GM06990 (cell line): ENCODE measurements around the gene PALB2.

ENCODE experiments used
- DNase-seq: peaks from one replicate; pipeline ENCODE4 v3.0.0-alpha.2; 2011; ENCODE audit not compliant: insufficient read length; ENCODE audit errors: extremely low read depth
- H3K27me3 ChIP-seq: replicated peaks from 2 replicates; pipeline ENCODE4 v1.6.0; 2011; ENCODE audit warnings: low read length; ENCODE audit not compliant: control insufficient read depth, insufficient read depth
- H3K36me3 ChIP-seq: 2 replicates; pipeline ENCODE4 v1.5.1; 2011; ENCODE audit warnings: low read length; ENCODE audit not compliant: control insufficient read depth, insufficient read depth
- H3K4me3 ChIP-seq: replicated peaks from 2 replicates; pipeline ENCODE4 v1.5.1; 2011; ENCODE audit warnings: low read depth, mild to moderate bottlenecking, control low read depth, low read length
- TF ChIP-seq, protein P1 (sequence below): IDR thresholded peaks from 2 replicates; pipeline ENCODE4 v1.5.1; 2011; ENCODE audit warnings: low read length, control low read depth, mild to moderate bottlenecking, inconsistent platforms; ENCODE audit not compliant: insufficient read depth, poor library complexity, severe bottlenecking

PALB2 gene

GRCh38 chr16:23651943-23652468 lies 10.9 kb upstream of the PALB2 start:
- TF ChIP-seq, protein P1, sequence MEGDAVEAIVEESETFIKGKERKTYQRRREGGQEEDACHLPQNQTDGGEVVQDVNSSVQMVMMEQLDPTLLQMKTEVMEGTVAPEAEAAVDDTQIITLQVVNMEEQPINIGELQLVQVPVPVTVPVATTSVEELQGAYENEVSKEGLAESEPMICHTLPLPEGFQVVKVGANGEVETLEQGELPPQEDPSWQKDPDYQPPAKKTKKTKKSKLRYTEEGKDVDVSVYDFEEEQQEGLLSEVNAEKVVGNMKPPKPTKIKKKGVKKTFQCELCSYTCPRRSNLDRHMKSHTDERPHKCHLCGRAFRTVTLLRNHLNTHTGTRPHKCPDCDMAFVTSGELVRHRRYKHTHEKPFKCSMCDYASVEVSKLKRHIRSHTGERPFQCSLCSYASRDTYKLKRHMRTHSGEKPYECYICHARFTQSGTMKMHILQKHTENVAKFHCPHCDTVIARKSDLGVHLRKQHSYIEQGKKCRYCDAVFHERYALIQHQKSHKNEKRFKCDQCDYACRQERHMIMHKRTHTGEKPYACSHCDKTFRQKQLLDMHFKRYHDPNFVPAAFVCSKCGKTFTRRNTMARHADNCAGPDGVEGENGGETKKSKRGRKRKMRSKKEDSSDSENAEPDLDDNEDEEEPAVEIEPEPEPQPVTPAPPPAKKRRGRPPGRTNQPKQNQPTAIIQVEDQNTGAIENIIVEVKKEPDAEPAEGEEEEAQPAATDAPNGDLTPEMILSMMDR, result no peak
- no peaks in the 10 kb centered on the region for H3K27me3 ChIP-seq
- peak overlapping the region; percentile 26 for H3K4me3 ChIP-seq
- peak; percentile 34 for DNase-seq
- no peaks in the 10 kb centered on the region; the same call in 1 of the 2 replicates for H3K36me3 ChIP-seq

GRCh38 chr16:23650674-23651416 lies 9.7 kb upstream of the PALB2 start:
- peak; percentile 20 for DNase-seq
- H3K4me3 ChIP-seq, result peak overlapping the region; percentile 27
- no peaks in the 10 kb centered on the region; the same call in 1 of the 2 replicates for H3K36me3 ChIP-seq
- no peaks in the 10 kb centered on the region for H3K27me3 ChIP-seq
- TF ChIP-seq, protein P1, result no peak

- H3K4me3 ChIP-seq, result peak overlapping the region; percentile 100
- TF ChIP-seq, protein P1, result no peak
- H3K27me3 ChIP-seq, result no peaks in the 10 kb centered on the region
- DNase-seq, result no peak
- H3K36me3 ChIP-seq, result peaks cover 3% of the 10 kb centered on the region
These were observed 1.2 kb upstream of the PALB2 start for GRCh38 chr16:23642246-23642774.

DNA sequence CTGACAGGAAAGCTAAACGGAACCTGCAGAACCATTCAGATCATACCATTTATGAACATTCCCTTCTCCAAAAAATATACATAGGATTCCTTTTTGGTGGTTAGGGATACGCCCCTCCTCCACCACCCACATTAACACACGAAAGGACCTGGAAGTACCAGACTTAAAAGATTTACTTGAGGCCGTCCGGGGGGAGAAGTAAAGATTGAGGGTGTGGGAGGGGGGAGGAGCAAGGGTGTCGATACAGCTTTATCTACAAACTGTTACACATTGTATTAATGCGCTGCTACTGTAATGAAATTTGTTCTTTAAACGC lies 537 bp downstream of the PALB2 start:
- DNase-seq, result no peak
- no peaks in the 10 kb centered on the region for H3K27me3 ChIP-seq
- H3K4me3 ChIP-seq, result peak overlapping the region; percentile 100
- peaks cover 2% of the 10 kb centered on the region for H3K36me3 ChIP-seq
- TF ChIP-seq, protein P1, result no peak

DNA sequence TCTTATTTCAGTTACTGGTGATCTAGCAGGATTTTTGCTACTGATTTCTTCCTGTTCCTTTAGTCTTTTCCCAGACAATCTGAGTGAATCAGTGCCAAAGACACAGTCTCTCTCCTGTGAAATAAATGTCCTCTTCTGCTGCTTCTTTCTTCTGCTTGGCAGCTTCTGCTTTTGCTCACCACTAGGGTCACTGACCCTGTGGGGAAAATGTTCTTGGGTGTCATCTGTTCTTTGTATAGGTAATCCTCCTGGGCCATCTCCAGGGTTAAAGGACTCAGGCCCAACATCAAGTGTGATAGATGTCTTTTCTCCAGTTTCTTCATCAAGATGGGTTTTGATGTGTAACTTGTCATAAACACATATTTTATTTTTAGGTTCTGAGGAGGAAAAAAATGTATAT lies 5.2 kb downstream of the PALB2 start:
- no peak for DNase-seq
- TF ChIP-seq, protein P1, result no peak
- Histone ChIP-seq H3K4me3 (no peak overlapping the region), H3K36me3 (peaks cover 2% of the 10 kb centered on the region), H3K27me3 (no peaks in the 10 kb centered on the region)
